SK-N-SH (cell line): ENCODE measurements around the gene TAMALIN. TPM values are rescaled to one million over a fixed set of nuclear protein-coding genes. Genes with fewer than 3 reads are reported as not detected.

Experiments
- CTCF ChIA-PET: fragments of 300-600, 350-600 bp; formaldehyde crosslinking; extraction: SDS; loops from one replicate; lab custom pipeline; 2021; lab: Yijun Ruan, JAX
- POLR2A ChIA-PET: fragments of 350-600 bp; sonication (Branson Sonifier 250); formaldehyde crosslinking; extraction: SDS; loops from one replicate; lab custom pipeline; 2020; ENCODE audit warnings: antibody characterized with exemption, inconsistent platforms; lab: Yijun Ruan, JAX
- DNase-seq: peaks from one replicate; pipeline ENCODE4 v3.0.0; 2012
- H2AFZ ChIP-seq: fragments of 200-600 bp; sonication (generic); 2 replicates; pipeline ENCODE4 v1.8.1; 2016; ENCODE audit warnings: antibody characterized with exemption, mild to moderate bottlenecking, low read depth
- H3F3A ChIP-seq: fragments of 200-600 bp; sonication (generic); replicated peaks from 2 replicates; pipeline ENCODE3; 2016; ENCODE audit warnings: antibody characterized with exemption, mild to moderate bottlenecking; ENCODE audit not compliant: insufficient read depth
- H3K27ac ChIP-seq, 2 experiments: fragments of 200-500 bp in 1 of 2; fragments of 200-600 bp in 1 of 2; sonication (Bioruptor generic) in 1 of 2; sonication (generic), shearing (Covaris generic) in 1 of 2; 2 replicates each; pipeline versions ENCODE4 v1.5.1 to v1.6.1; 2014 to 2016; ENCODE audit warnings: low read depth in 2 of 2, inconsistent platforms in 1 of 2, low read length in 1 of 2, mild to moderate bottlenecking in 1 of 2, mixed read lengths in 1 of 2
- H3K27me3 ChIP-seq: fragments of 200-600 bp; sonication (generic), shearing (Covaris generic); 2 replicates; pipeline ENCODE4 v1.6.1; 2016; ENCODE audit warnings: mixed run types; ENCODE audit not compliant: insufficient read depth
- H3K36me3 ChIP-seq, 2 experiments: fragments of 200-500 bp in 1 of 2; fragments of 200-600 bp in 1 of 2; sonication (Bioruptor generic) in 1 of 2; sonication (generic) in 1 of 2; replicated peaks in 1 of 2; 2 replicates each; pipeline versions ENCODE3 to v1.5.1; 2014 to 2016; ENCODE audit warnings: low read length in 1 of 2, mild to moderate bottlenecking in 1 of 2; ENCODE audit not compliant: insufficient read depth in 2 of 2, control insufficient read depth in 1 of 2
- H3K4me1 ChIP-seq, 2 experiments: fragments of 200-500 bp in 1 of 2; fragments of 200-600 bp in 1 of 2; sonication (Bioruptor generic) in 1 of 2; sonication (generic), shearing (Covaris generic) in 1 of 2; 2 replicates each; pipeline versions ENCODE4 v1.5.1 to v1.6.1; 2014 to 2016; ENCODE audit warnings: low read depth in 1 of 2, low read length in 1 of 2, mixed run types in 1 of 2; ENCODE audit not compliant: insufficient read depth in 2 of 2, control insufficient read depth in 1 of 2
- H3K4me2 ChIP-seq: fragments of 200-600 bp; sonication (generic), shearing (Covaris generic); 2 replicates; pipeline ENCODE4 v1.6.1; 2017; ENCODE audit warnings: mixed run types
- H3K4me3 ChIP-seq, 2 experiments: fragments of 200-500 bp in 1 of 2; fragments of 200-600 bp in 1 of 2; sonication (Bioruptor generic) in 1 of 2; sonication (generic), shearing (Covaris generic) in 1 of 2; 2 replicates each; pipeline versions ENCODE4 v1.5.1 to v1.8.1; 2014 to 2016; ENCODE audit warnings: low read depth in 2 of 2, inconsistent platforms in 1 of 2, low read length in 1 of 2, mild to moderate bottlenecking in 1 of 2, mixed read lengths in 1 of 2, moderate library complexity in 1 of 2
- H3K79me2 ChIP-seq: fragments of 200-600 bp; sonication (generic); 2 replicates; pipeline ENCODE4 v1.8.1; 2017; ENCODE audit warnings: mild to moderate bottlenecking; ENCODE audit not compliant: insufficient read depth
- H3K9ac ChIP-seq: fragments of 200-600 bp; sonication (generic); 2 replicates; pipeline ENCODE4 v1.6.1; 2017; ENCODE audit warnings: mixed run types
- H3K9me2 ChIP-seq: fragments of 200-600 bp; sonication (generic); 2 replicates; pipeline ENCODE4 v1.6.1; 2017; ENCODE audit warnings: mixed run types
- H3K9me3 ChIP-seq: fragments of 200-600 bp; sonication (generic); 2 replicates; pipeline ENCODE4 v1.6.1; 2017; ENCODE audit warnings: mixed run types, mild to moderate bottlenecking, moderate library complexity
- H4K20me1 ChIP-seq: fragments of 200-600 bp; sonication (generic); 2 replicates; pipeline ENCODE4 v1.6.1; 2017; ENCODE audit warnings: mild to moderate bottlenecking, mixed run types; ENCODE audit not compliant: insufficient read depth
- CHD2 ChIP-seq: fragments of 150-350 bp; IDR thresholded peaks from 2 replicates; pipeline ENCODE4 v1.6.1; 2018; ENCODE audit warnings: low read length; ENCODE audit not compliant: partially characterized antibody
- ELF1 ChIP-seq: IDR thresholded peaks from 2 replicates; pipeline ENCODE4 v1.4.0; 2012
- FOXJ3 ChIP-seq: sonication (generic); formaldehyde crosslinking; IDR thresholded peaks from 2 replicates; pipeline ENCODE4 v1.5.1; 2020; ENCODE audit warnings: mild to moderate bottlenecking, missing genetic modification reagents
- RCOR1 ChIP-seq: fragments of 150-350 bp; IDR thresholded peaks from 2 replicates; pipeline ENCODE4 v1.6.1; 2017; ENCODE audit warnings: antibody characterized with exemption, low read length
- whole genome bisulfite sequencing: methylation state at CpG from one replicate; pipeline ENCODE4 v1.1.6; 2017; ENCODE audit warnings: low lambda C conversion rate; 5-methylcytosine and 5-hydroxymethylcytosine counted together
- polyA plus RNA-seq, 3 experiments: library from polyadenylated mRNA; depleted of rRNA; stranded (reverse); fragments of >200 nt; gene quantifications; 2 replicates each; pipeline ENCODE4 v1.2.3, GENCODE V29; 2012
- TF ChIP-seq, protein P1 (sequence below): fragments of 150-350 bp; IDR thresholded peaks from 2 replicates; pipeline ENCODE4 v1.6.1; 2017; ENCODE audit warnings: antibody characterized with exemption, low read length, low read depth, borderline replicate concordance
- TF ChIP-seq, protein P2 (sequence below): IDR thresholded peaks from 2 replicates; pipeline ENCODE4 v1.4.0; 2012; ENCODE audit warnings: low read depth, borderline replicate concordance
- TF ChIP-seq, protein P3 (sequence below): IDR thresholded peaks from 2 replicates; pipeline ENCODE4 v1.6.1; 2012; ENCODE audit warnings: mild to moderate bottlenecking, low read depth, low read length, moderate library complexity
- TF ChIP-seq, protein P4 (sequence below): fragments of 150-350 bp; IDR thresholded peaks from 2 replicates; pipeline ENCODE4 v1.6.1; 2016; ENCODE audit warnings: mild to moderate bottlenecking, low read depth, low read length

TAMALIN gene
- polyA plus RNA-seq, 1 of the 3 experiments (the other 2 are of a cell fraction) = 2.4 TPM

DNA sequence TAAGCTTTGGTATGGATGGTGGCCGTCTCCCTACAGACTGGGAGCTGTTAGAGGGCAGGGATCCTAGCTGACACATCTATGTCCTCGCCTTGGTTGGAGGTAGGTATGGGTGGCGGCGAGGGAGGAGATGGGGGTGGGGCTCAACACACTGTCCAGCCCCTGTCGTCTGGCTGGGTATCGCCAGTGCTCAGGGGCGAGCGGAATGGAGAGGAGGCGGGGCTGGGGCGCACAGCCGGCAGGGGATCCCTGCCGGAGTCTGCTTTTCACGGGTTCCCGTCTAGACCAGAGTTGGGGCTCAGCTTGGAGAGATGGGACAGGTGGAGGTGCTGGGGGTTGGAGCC, 16.1 kb downstream of the TAMALIN start:
- Histone ChIP-seq H3K4me1 (peaks cover 5 to 23% of the 10 kb centered on the region in 2 experiments; a peak in 1 of 4 replicates), H3K4me3 (peak overlapping the region; percentile 49 to 66; a peak in 3 of 4 replicates), H3K9me3 (no peaks in the 10 kb centered on the region), H3K36me3 (no peaks in the 10 kb centered on the region), H3K27me3 (no peaks in the 10 kb centered on the region), H3F3A (no peaks in the 10 kb centered on the region), H3K9me2 (no peaks in the 10 kb centered on the region), H3K79me2 (no peaks in the 10 kb centered on the region), H3K27ac (peak overlapping the region in 1 of 2 experiments; percentile 12; a peak in 1 of 4 replicates), H2AFZ (peak overlapping the region; percentile 96; the same call in 1 of the 2 replicates), H3K9ac (no peak overlapping the region), H3K4me2 (peak overlapping the region; percentile 87), H4K20me1 (no peaks in the 10 kb centered on the region)
- peak; percentile 74 for DNase-seq
- TF ChIP-seq, protein P1, sequence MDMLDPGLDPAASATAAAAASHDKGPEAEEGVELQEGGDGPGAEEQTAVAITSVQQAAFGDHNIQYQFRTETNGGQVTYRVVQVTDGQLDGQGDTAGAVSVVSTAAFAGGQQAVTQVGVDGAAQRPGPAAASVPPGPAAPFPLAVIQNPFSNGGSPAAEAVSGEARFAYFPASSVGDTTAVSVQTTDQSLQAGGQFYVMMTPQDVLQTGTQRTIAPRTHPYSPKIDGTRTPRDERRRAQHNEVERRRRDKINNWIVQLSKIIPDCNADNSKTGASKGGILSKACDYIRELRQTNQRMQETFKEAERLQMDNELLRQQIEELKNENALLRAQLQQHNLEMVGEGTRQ = no peak
- TF ChIP-seq, protein P2, sequence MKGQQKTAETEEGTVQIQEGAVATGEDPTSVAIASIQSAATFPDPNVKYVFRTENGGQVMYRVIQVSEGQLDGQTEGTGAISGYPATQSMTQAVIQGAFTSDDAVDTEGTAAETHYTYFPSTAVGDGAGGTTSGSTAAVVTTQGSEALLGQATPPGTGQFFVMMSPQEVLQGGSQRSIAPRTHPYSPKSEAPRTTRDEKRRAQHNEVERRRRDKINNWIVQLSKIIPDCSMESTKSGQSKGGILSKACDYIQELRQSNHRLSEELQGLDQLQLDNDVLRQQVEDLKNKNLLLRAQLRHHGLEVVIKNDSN = no peak
- no peak for TF ChIP-seq CHD2
- no peak for TF ChIP-seq ELF1
- TF ChIP-seq FOXJ3 (CRISPR knock-in tag) = no peak
- TF ChIP-seq, protein P3, sequence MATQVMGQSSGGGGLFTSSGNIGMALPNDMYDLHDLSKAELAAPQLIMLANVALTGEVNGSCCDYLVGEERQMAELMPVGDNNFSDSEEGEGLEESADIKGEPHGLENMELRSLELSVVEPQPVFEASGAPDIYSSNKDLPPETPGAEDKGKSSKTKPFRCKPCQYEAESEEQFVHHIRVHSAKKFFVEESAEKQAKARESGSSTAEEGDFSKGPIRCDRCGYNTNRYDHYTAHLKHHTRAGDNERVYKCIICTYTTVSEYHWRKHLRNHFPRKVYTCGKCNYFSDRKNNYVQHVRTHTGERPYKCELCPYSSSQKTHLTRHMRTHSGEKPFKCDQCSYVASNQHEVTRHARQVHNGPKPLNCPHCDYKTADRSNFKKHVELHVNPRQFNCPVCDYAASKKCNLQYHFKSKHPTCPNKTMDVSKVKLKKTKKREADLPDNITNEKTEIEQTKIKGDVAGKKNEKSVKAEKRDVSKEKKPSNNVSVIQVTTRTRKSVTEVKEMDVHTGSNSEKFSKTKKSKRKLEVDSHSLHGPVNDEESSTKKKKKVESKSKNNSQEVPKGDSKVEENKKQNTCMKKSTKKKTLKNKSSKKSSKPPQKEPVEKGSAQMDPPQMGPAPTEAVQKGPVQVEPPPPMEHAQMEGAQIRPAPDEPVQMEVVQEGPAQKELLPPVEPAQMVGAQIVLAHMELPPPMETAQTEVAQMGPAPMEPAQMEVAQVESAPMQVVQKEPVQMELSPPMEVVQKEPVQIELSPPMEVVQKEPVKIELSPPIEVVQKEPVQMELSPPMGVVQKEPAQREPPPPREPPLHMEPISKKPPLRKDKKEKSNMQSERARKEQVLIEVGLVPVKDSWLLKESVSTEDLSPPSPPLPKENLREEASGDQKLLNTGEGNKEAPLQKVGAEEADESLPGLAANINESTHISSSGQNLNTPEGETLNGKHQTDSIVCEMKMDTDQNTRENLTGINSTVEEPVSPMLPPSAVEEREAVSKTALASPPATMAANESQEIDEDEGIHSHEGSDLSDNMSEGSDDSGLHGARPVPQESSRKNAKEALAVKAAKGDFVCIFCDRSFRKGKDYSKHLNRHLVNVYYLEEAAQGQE = no peak
- TF ChIP-seq, protein P4, sequence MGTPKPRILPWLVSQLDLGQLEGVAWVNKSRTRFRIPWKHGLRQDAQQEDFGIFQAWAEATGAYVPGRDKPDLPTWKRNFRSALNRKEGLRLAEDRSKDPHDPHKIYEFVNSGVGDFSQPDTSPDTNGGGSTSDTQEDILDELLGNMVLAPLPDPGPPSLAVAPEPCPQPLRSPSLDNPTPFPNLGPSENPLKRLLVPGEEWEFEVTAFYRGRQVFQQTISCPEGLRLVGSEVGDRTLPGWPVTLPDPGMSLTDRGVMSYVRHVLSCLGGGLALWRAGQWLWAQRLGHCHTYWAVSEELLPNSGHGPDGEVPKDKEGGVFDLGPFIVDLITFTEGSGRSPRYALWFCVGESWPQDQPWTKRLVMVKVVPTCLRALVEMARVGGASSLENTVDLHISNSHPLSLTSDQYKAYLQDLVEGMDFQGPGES = no peak
- no peak for TF ChIP-seq RCOR1
- ChIA-PET POLR2A (interaction anchor here (0.5 to 2.5 kb wide), 9 partner anchors 10 to 546 kb away, joined by 3 to 12 read pairs (median 3); partner anchors contain the start of gene TAMALIN), CTCF (interaction anchor here (0.7 to 30.2 kb wide), 31 partner anchors 12 to 752 kb away, joined by 3 to 949 read pairs (median 6); partner anchors contain the start of genes ACVR1B, ANKRD33, ATG101 and NR4A1)
- WGBS = 39% methylated on average over 9 of the region's 14 CpGs
